Sigmoid colon (tissue), 7 donors: ENCODE results near the gene KRT6A. TPM values are rescaled to one million over a fixed set of nuclear protein-coding genes. Genes with fewer than 3 reads are reported as not detected.

Experiments
- DNase-seq: peaks from one replicate; pipeline ENCODE4 v3.0.0-alpha.2; 2019
- H3K27ac ChIP-seq, 4 donors: fragments of 200-600 bp; sonication (generic); one replicate each; pipeline ENCODE4 v1.5.1; 2016 to 2019; ENCODE audit warnings: mild to moderate bottlenecking in 1 of 4
- H3K27me3 ChIP-seq, 3 donors: fragments of 200-600 bp; sonication (generic); one replicate each; pipeline ENCODE4 v1.5.1; 2019; ENCODE audit warnings: mild to moderate bottlenecking in 1 of 3
- H3K36me3 ChIP-seq, 4 donors: fragments of 200-600 bp; sonication (generic); one replicate each; pipeline ENCODE4 v1.5.1; 2016 to 2019
- H3K4me1 ChIP-seq, 4 donors: fragments of 200-600 bp; sonication (generic); one replicate each; pipeline ENCODE4 v1.5.1; 2017 to 2019
- H3K4me3 ChIP-seq, 4 donors: fragments of 200-600 bp; sonication (generic); one replicate each; pipeline ENCODE4 v1.5.1; 2017 to 2019; ENCODE audit warnings: mild to moderate bottlenecking in 2 of 4, moderate library complexity in 1 of 4
- H3K9me3 ChIP-seq, 4 donors: fragments of 200-600 bp in 3 of 4; sonication (generic) in 3 of 4; one replicate each; pipeline versions ENCODE4 v1.5.1 to v1.6.1; 2013 to 2019
- EP300 ChIP-seq, 4 donors: sonication (generic); formaldehyde crosslinking; IDR thresholded peaks; one replicate each; pipeline ENCODE4 v1.6.1; 2017; ENCODE audit warnings: antibody characterized with exemption in 4 of 4
- POLR2A ChIP-seq, 2 donors: fragments of 450-650 bp; IDR thresholded peaks; one replicate each; pipeline ENCODE4 v1.6.1; 2016; ENCODE audit warnings: antibody characterized with exemption in 2 of 2, mild to moderate bottlenecking in 2 of 2, moderate library complexity in 2 of 2
- POLR2AphosphoS5 ChIP-seq, 4 donors: sonication (generic); formaldehyde crosslinking; IDR thresholded peaks; one replicate each; pipeline ENCODE4 v1.6.1; 2017; ENCODE audit warnings: antibody characterized with exemption in 4 of 4
- WGBS, 2 donors: extraction: QIAGEN DNeasy Blood & Tissue Kit; methylation state at CpG; one replicate each; pipeline ENCODE4 v1.1.7; 2013; 5-methylcytosine and 5-hydroxymethylcytosine counted together
- intact Hi-C: fragments of 100-400 bp; cut with DNase I; formaldehyde crosslinking; loops from one replicate; pipeline ENCODE4 v1.15.1; 2023
- polyA plus RNA-seq, 3 donors: library from polyadenylated mRNA; stranded (reverse); fragments of 200-250 nt; gene quantifications; one replicate each; pipeline ENCODE4 v1.2.3, GENCODE V29; 2013
- total RNA-seq, 4 donors: library from RNA; depleted of rRNA; stranded (reverse); fragments of >200 nt; gene quantifications; one replicate each; pipeline ENCODE4 v1.1.0, GENCODE V29; 2016
- TF ChIP-seq, protein P1 (sequence below), 4 experiments: fragments of 450-650 bp in 3 of 4; fragments of 200-600 bp in 1 of 4; IDR thresholded peaks; one replicate each; pipeline ENCODE4 v1.5.1; 2016 to 2019; ENCODE audit warnings: antibody characterized with exemption in 4 of 4, mild to moderate bottlenecking in 3 of 4, moderate library complexity in 2 of 4
- donor health status: healthy with polysubstance abuse.
- donor health status: Bipolar disorder and iron deficiency.
- donor health status: healthy.

Gene KRT6A
- total and polyA plus RNA-seq, 7 donors: 0.19 to 6.0 TPM; not detected in 5

- no peaks in the 10 kb centered on the region for H3K36me3 ChIP-seq
- intact Hi-C loops: no loop called here
- H3K4me3 ChIP-seq: no peak overlapping the region
- no peaks in the 10 kb centered on the region for H3K27me3 ChIP-seq
- peaks cover 0 to 10% (median 4%) of the 10 kb centered on the region in 4 donors for H3K4me1 ChIP-seq
- H3K27ac ChIP-seq: peak overlapping the region in 2 of 4 donors; percentile 17 to 53
- TF ChIP-seq, protein P1, sequence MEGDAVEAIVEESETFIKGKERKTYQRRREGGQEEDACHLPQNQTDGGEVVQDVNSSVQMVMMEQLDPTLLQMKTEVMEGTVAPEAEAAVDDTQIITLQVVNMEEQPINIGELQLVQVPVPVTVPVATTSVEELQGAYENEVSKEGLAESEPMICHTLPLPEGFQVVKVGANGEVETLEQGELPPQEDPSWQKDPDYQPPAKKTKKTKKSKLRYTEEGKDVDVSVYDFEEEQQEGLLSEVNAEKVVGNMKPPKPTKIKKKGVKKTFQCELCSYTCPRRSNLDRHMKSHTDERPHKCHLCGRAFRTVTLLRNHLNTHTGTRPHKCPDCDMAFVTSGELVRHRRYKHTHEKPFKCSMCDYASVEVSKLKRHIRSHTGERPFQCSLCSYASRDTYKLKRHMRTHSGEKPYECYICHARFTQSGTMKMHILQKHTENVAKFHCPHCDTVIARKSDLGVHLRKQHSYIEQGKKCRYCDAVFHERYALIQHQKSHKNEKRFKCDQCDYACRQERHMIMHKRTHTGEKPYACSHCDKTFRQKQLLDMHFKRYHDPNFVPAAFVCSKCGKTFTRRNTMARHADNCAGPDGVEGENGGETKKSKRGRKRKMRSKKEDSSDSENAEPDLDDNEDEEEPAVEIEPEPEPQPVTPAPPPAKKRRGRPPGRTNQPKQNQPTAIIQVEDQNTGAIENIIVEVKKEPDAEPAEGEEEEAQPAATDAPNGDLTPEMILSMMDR (IDR thresholded peaks at IDR 0.05): no peak
- TF ChIP-seq POLR2AphosphoS5 (IDR thresholded peaks at IDR 0.05) (no peak), POLR2A (IDR thresholded peaks at IDR 0.05) (no peak), EP300 (IDR thresholded peaks at IDR 0.05) (no peak)
- DNase-seq: peak; percentile 29
- no peaks in the 10 kb centered on the region for H3K9me3 ChIP-seq
- WGBS, 2 donors: 77 to 83% methylated on average over 10 of the region's 10 CpGs
These were observed 40.8 kb upstream of the KRT6A start for GRCh38 chr12:52533686-52534470.

DNA sequence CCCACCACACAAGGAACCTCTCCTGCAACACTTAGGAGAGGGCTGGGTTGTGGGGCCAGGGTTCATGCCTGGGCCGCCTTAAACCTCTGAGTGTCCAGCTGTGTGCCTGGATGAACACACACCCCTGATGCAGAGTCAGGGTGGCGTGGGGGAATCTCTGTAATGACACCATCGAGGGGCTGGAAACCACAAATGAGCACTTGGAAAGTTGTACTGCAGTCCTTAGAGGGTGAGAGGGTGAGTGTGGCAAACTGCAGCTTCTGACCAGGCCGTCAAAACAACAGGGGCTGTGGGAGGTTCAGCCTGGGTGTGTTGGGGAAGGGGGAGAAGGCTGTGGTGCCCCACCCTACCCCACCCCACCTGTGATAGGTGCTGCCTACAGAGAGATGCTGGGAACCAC is 39.6 kb upstream of the KRT6A start:
- H3K4me3 ChIP-seq: no peak overlapping the region
- TF ChIP-seq, protein P1 (IDR thresholded peaks at IDR 0.05): no peak
- TF ChIP-seq POLR2AphosphoS5 (IDR thresholded peaks at IDR 0.05) (no peak), POLR2A (IDR thresholded peaks at IDR 0.05) (no peak), EP300 (IDR thresholded peaks at IDR 0.05) (no peak)
- DNase-seq: peak; percentile 37
- H3K36me3 ChIP-seq: no peaks in the 10 kb centered on the region
- WGBS, 2 donors: 57 to 73% methylated on average over 4 of the region's 4 CpGs
- H3K27ac ChIP-seq: no peak overlapping the region
- intact Hi-C loops: no loop called here
- peaks cover 0 to 6% (median 3%) of the 10 kb centered on the region in 4 donors for H3K4me1 ChIP-seq
- H3K9me3 ChIP-seq: no peaks in the 10 kb centered on the region
- H3K27me3 ChIP-seq: no peaks in the 10 kb centered on the region

GRCh38 chr12:52531566-52532300 is 38.7 kb upstream of the KRT6A start:
- H3K4me3 ChIP-seq: no peak overlapping the region
- H3K4me1 ChIP-seq: peaks cover 0 to 6% (median 3%) of the 10 kb centered on the region in 4 donors
- peak; percentile 61 for DNase-seq
- H3K27ac ChIP-seq: no peak overlapping the region
- intact Hi-C loops: no loop called here
- TF ChIP-seq EP300 (IDR thresholded peaks at IDR 0.05) (no peak), POLR2A (IDR thresholded peaks at IDR 0.05) (no peak), POLR2AphosphoS5 (IDR thresholded peaks at IDR 0.05) (no peak)
- TF ChIP-seq, protein P1 (IDR thresholded peaks at IDR 0.05): no peak
- H3K27me3 ChIP-seq: no peaks in the 10 kb centered on the region
- no peaks in the 10 kb centered on the region for H3K36me3 ChIP-seq
- no peaks in the 10 kb centered on the region for H3K9me3 ChIP-seq
- 64 to 76% methylated on average over 18 of the region's 18 CpGs for WGBS, 2 donors

GRCh38 chr12:52530905-52531304 is 37.8 kb upstream of the KRT6A start:
- Histone ChIP-seq H3K27ac (no peak overlapping the region), H3K9me3 (no peaks in the 10 kb centered on the region), H3K36me3 (no peaks in the 10 kb centered on the region), H3K27me3 (no peaks in the 10 kb centered on the region), H3K4me3 (no peak overlapping the region), H3K4me1 (peaks cover 0 to 6% (median 3%) of the 10 kb centered on the region in 4 donors)
- intact Hi-C loops: no loop called here
- TF ChIP-seq, protein P1 (IDR thresholded peaks at IDR 0.05): no peak
- TF ChIP-seq POLR2AphosphoS5 (IDR thresholded peaks at IDR 0.05): no peak
- no peak for TF ChIP-seq POLR2A (IDR thresholded peaks at IDR 0.05)
- no peak for TF ChIP-seq EP300 (IDR thresholded peaks at IDR 0.05)
- WGBS, 2 donors: 90 to 92% methylated on average over 2 of the region's 2 CpGs
- no peak for DNase-seq
